H1 (cell line): ENCODE data around the gene TCF25. TPM values are rescaled to one million over a fixed set of nuclear protein-coding genes. Genes with fewer than 3 reads are reported as not detected.

Experiments
- CTCF ChIA-PET: fragments of 300-600 bp; sonication (Branson Sonifier 250); formaldehyde crosslinking; loops from one replicate; lab custom pipeline; 2021; ENCODE audit not compliant: partially characterized antibody; lab: Charles Lee
- POLR2A ChIA-PET: fragments of 300-600 bp; sonication (Branson Sonifier 250); formaldehyde crosslinking; loops from one replicate; lab custom pipeline; 2021; ENCODE audit warnings: inconsistent platforms; ENCODE audit not compliant: partially characterized antibody; lab: Charles Lee
- DNase-seq, 2 experiments: peaks; one replicate each; pipeline versions ENCODE4 v3.0.0 to v3.0.0-alpha.2; 2010 to 2022; ENCODE audit warnings: low spot score in 2 of 2, low read depth in 1 of 2, mixed read lengths in 1 of 2
- FAIRE-seq: peaks from 2 replicates; lab custom pipeline; 2011; peaks lifted over from hg19 to GRCh38; lab: Jason Lieb, UNC
- H2AFZ ChIP-seq: 2 replicates; pipeline ENCODE4 v1.8.1; 2012; ENCODE audit warnings: low read length, inconsistent platforms
- H2AK5ac ChIP-seq: 2 replicates; pipeline ENCODE4 v1.6.1; 2013; ENCODE audit warnings: low read depth, low read length
- H2BK120ac ChIP-seq: replicated peaks from 2 replicates; pipeline ENCODE3; 2013; ENCODE audit warnings: low read depth, low read length, inconsistent platforms
- H2BK12ac ChIP-seq: 2 replicates; pipeline ENCODE4 v1.6.1; 2013; ENCODE audit warnings: low read depth, low read length
- H2BK15ac ChIP-seq: 2 replicates; pipeline ENCODE4 v1.6.1; 2013; ENCODE audit warnings: low read length
- H2BK20ac ChIP-seq: 2 replicates; pipeline ENCODE4 v1.6.1; 2013; ENCODE audit warnings: low read length
- H2BK5ac ChIP-seq: 2 replicates; pipeline ENCODE4 v1.6.1; 2013; ENCODE audit warnings: low read depth, low read length
- H3K14ac ChIP-seq: 2 replicates; pipeline ENCODE4 v1.6.1; 2013; ENCODE audit warnings: inconsistent platforms; ENCODE audit not compliant: insufficient read length
- H3K18ac ChIP-seq: 2 replicates; pipeline ENCODE4 v1.6.1; 2013; ENCODE audit warnings: low read length; ENCODE audit errors: extremely low read depth
- H3K23ac ChIP-seq: 2 replicates; pipeline ENCODE4 v1.6.1; 2013; ENCODE audit warnings: inconsistent platforms; ENCODE audit not compliant: insufficient read length
- H3K23me2 ChIP-seq: 2 replicates; pipeline ENCODE4 v1.6.1; 2013; ENCODE audit warnings: low read depth, low read length
- H3K27ac ChIP-seq: 2 replicates; pipeline ENCODE4 v1.6.1; 2011; ENCODE audit warnings: low read depth, low read length, inconsistent platforms
- H3K27me3 ChIP-seq, 4 experiments: replicated peaks in 1 of 4; 1 replicate in 1 of 4; 2 replicates in 3 of 4; pipeline versions ENCODE4 v1.6.1 to v1.8.1; 2011 to 2013; ENCODE audit warnings: low read length in 3 of 4, mild to moderate bottlenecking in 3 of 4, inconsistent platforms in 2 of 4, mixed read lengths in 2 of 4, moderate library complexity in 1 of 4; ENCODE audit not compliant: control insufficient read depth in 3 of 4, insufficient read depth in 3 of 4; ENCODE audit errors: extremely low read depth in 1 of 4
- H3K36me3 ChIP-seq, 4 experiments: 2 replicates each; pipeline versions ENCODE4 v1.6.1 to v1.8.1; 2011 to 2013; ENCODE audit warnings: mild to moderate bottlenecking in 4 of 4, low read length in 3 of 4, moderate library complexity in 2 of 4, control low read depth in 1 of 4, inconsistent platforms in 1 of 4; ENCODE audit not compliant: insufficient read depth in 4 of 4, control insufficient read depth in 2 of 4
- H3K4ac ChIP-seq: replicated peaks from 2 replicates; pipeline ENCODE3; 2013; ENCODE audit warnings: low read length, low read depth, mixed read lengths, inconsistent platforms; ENCODE audit not compliant: insufficient read length
- H3K4me1 ChIP-seq, 4 experiments: replicated peaks in 1 of 4; 1 replicate in 1 of 4; 2 replicates in 3 of 4; pipeline versions ENCODE4 v1.6.1 to v1.8.1; 2011 to 2013; ENCODE audit warnings: low read length in 3 of 4, inconsistent platforms in 2 of 4, mixed read lengths in 1 of 4; ENCODE audit not compliant: insufficient read depth in 4 of 4, control insufficient read depth in 3 of 4
- H3K4me2 ChIP-seq, 2 experiments: 2 replicates each; pipeline versions ENCODE4 v1.6.1 to v1.8.1; 2011 to 2013; ENCODE audit warnings: low read depth in 2 of 2, low read length in 2 of 2, control low read depth in 1 of 2, inconsistent platforms in 1 of 2, mild to moderate bottlenecking in 1 of 2; ENCODE audit not compliant: insufficient read depth in 1 of 2
- H3K4me3 ChIP-seq, 4 experiments: fragments of 200-600, 300-600 bp in 1 of 4; sonication (generic), shearing (Covaris generic), sonication (Bioruptor Twin) in 1 of 4; 2 replicates each; pipeline versions ENCODE4 v1.5.1 to v1.8.1; 2011 to 2016; ENCODE audit warnings: low read length in 4 of 4, low read depth in 3 of 4, control low read depth in 2 of 4, inconsistent platforms in 2 of 4, mild to moderate bottlenecking in 2 of 4, mixed read lengths in 1 of 4, moderate library complexity in 1 of 4; ENCODE audit not compliant: insufficient read depth in 2 of 4; ENCODE audit errors: extremely low read depth in 1 of 4
- H3K56ac ChIP-seq: replicated peaks from 2 replicates; pipeline ENCODE3; 2013; ENCODE audit warnings: low read depth, mild to moderate bottlenecking, mixed read lengths, low read length, inconsistent platforms; ENCODE audit not compliant: insufficient read length
- H3K79me1 ChIP-seq: 2 replicates; pipeline ENCODE4 v1.6.1; 2013; ENCODE audit warnings: low read depth, low read length, control low read depth
- H3K79me2 ChIP-seq, 2 experiments: 2 replicates each; pipeline versions ENCODE4 v1.6.1 to v1.8.1; 2012 to 2013; ENCODE audit warnings: low read length in 2 of 2, mild to moderate bottlenecking in 2 of 2, inconsistent platforms in 1 of 2; ENCODE audit not compliant: insufficient read depth in 2 of 2, control insufficient read depth in 1 of 2
- H3K9ac ChIP-seq, 4 experiments: replicated peaks in 1 of 4; 1 replicate in 1 of 4; 2 replicates in 3 of 4; pipeline versions ENCODE4 v1.6.1 to v1.8.1; 2011 to 2013; ENCODE audit warnings: low read depth in 3 of 4, low read length in 3 of 4, control low read depth in 2 of 4, mild to moderate bottlenecking in 2 of 4, moderate library complexity in 2 of 4, inconsistent platforms in 1 of 4; ENCODE audit errors: extremely low read depth in 1 of 4
- H3K9me3 ChIP-seq, 2 experiments: 2 replicates each; pipeline versions ENCODE4 v1.6.1 to v1.8.1; 2012 to 2013; ENCODE audit warnings: mild to moderate bottlenecking in 2 of 2, moderate library complexity in 2 of 2, control low read depth in 1 of 2, inconsistent platforms in 1 of 2, low read depth in 1 of 2, low read length in 1 of 2, mixed read lengths in 1 of 2; ENCODE audit not compliant: insufficient read depth in 2 of 2
- H4K20me1 ChIP-seq, 2 experiments: replicated peaks in 1 of 2; 2 replicates each; pipeline versions ENCODE3 to v1.8.1; 2011 to 2013; ENCODE audit warnings: inconsistent platforms in 2 of 2, low read length in 2 of 2, mild to moderate bottlenecking in 1 of 2; ENCODE audit not compliant: insufficient read depth in 2 of 2, control insufficient read depth in 1 of 2
- H4K5ac ChIP-seq: 2 replicates; pipeline ENCODE4 v1.6.1; 2013; ENCODE audit warnings: low read length, low read depth, mixed read lengths, inconsistent platforms; ENCODE audit not compliant: insufficient read length
- H4K8ac ChIP-seq: 2 replicates; pipeline ENCODE4 v1.8.0; 2013; ENCODE audit warnings: mild to moderate bottlenecking, moderate library complexity, low read length, inconsistent platforms; ENCODE audit not compliant: insufficient read depth; ENCODE audit errors: extremely low read depth
- H4K91ac ChIP-seq: replicated peaks from 2 replicates; pipeline ENCODE3; 2013; ENCODE audit warnings: low read length, mixed read lengths, inconsistent platforms; ENCODE audit not compliant: insufficient read length
- ASH2L ChIP-seq: fragments of 200-600, 300-600 bp; sonication (generic); IDR thresholded peaks from one replicate; pipeline ENCODE4 v1.7.1; 2017; ENCODE audit warnings: low read length
- EP300 ChIP-seq, 2 experiments: IDR thresholded peaks; 1 replicate in 1 of 2; 2 replicates in 1 of 2; pipeline ENCODE4 v1.6.1; 2011 to 2012; ENCODE audit warnings: low read depth in 2 of 2, low read length in 2 of 2, mild to moderate bottlenecking in 2 of 2, borderline replicate concordance in 1 of 2, inconsistent platforms in 1 of 2, moderate library complexity in 1 of 2
- TAF1 ChIP-seq: IDR thresholded peaks from 2 replicates; pipeline ENCODE4 v1.6.1; 2011; ENCODE audit warnings: mild to moderate bottlenecking, low read depth, low read length
- WGBS, 2 experiments: shearing (Covaris generic) in 1 of 2; methylation state at CpG; one replicate each; pipeline versions ENCODE4 v1.1.6 to v1.1.7; 2013 to 2015; ENCODE audit warnings: low lambda C conversion rate in 2 of 2, mixed read lengths in 2 of 2, inconsistent platforms in 1 of 2, low coverage in 1 of 2, missing lambda C conversion rate in 1 of 2; ENCODE audit not compliant: insufficient replicate concordance in 2 of 2, insufficient coverage in 1 of 2, insufficient read length in 1 of 2; ENCODE audit errors: extremely low coverage in 1 of 2, missing lambda C conversion rate in 1 of 2; 5-methylcytosine and 5-hydroxymethylcytosine counted together
- polyA plus RNA-seq, 7 experiments: library from polyadenylated mRNA; depleted of rRNA in 3 of 7; stranded (reverse) in 5 of 7; unstranded in 2 of 7; fragments of >200 nt in 5 of 7; fragments of 200-250 nt in 2 of 7; gene quantifications; 1 replicate in 5 of 7; 2 replicates in 1 of 7; 4 replicates in 1 of 7; pipeline versions ENCODE4 v1.2.1 to v1.2.3, GENCODE V29; 2011 to 2013; ENCODE audit warnings: missing spikeins in 2 of 7, mixed read lengths in 2 of 7
- total RNA-seq: library from RNA; stranded (reverse); fragmentation: NEBNext Ultra II Directional; extraction: Animal tissue kit (Norgen Biotek cat#: 25700); gene quantifications from 2 replicates; pipeline ENCODE4 v1.2.1, GENCODE V29; 2021

The TCF25 gene
- total and polyA plus RNA-seq, 2 of the 8 experiments (the other 6 are each of a cell fraction or from before 2014, with no cell fraction given): 78.1 to 102 TPM

- H3K9ac ChIP-seq: no peak overlapping the region; a peak in 1 of 7 replicates
These were observed 30.7 kb upstream of the TCF25 start for GRCh38 chr16:89842471-89843408.

More at GRCh38 chr16:89842471-89843408, 30.7 kb upstream of the TCF25 start:
- CTCF ChIA-PET: interaction anchor here (0.8 to 3.6 kb wide), 5 partner anchors 18 to 258 kb away, joined by 3 to 18 read pairs (median 3); no protein-coding TSS in a partner anchor
- Histone ChIP-seq H2BK12ac (no peak overlapping the region), H3K23ac (no peak overlapping the region), H3K36me3 (no peaks in the 10 kb centered on the region), H2BK5ac (no peak overlapping the region), H3K27ac (no peak overlapping the region), H3K56ac (no peak overlapping the region), H2AFZ (no peak overlapping the region), H4K91ac (no peak overlapping the region), H3K4ac (no peak overlapping the region), H3K23me2 (no peaks in the 10 kb centered on the region), H4K8ac (no peak overlapping the region), H3K4me3 (no peak overlapping the region), H2BK15ac (no peak overlapping the region), H4K20me1 (no peaks in the 10 kb centered on the region), H3K18ac (no peak overlapping the region), H2AK5ac (no peak overlapping the region), H3K27me3 (no peaks in the 10 kb centered on the region), H3K79me1 (no peaks in the 10 kb centered on the region), H2BK120ac (no peak overlapping the region), H3K4me2 (no peak overlapping the region), H2BK20ac (no peak overlapping the region), H4K5ac (no peak overlapping the region), H3K79me2 (no peaks in the 10 kb centered on the region), H3K4me1 (peaks cover 0 to 5% (median 1%) of the 10 kb centered on the region in 4 experiments; a peak in 2 of 7 replicates), H3K14ac (no peak overlapping the region), H3K9me3 (no peaks in the 10 kb centered on the region)
- POLR2A ChIA-PET: interaction anchor here (0.6 to 4.8 kb wide), 3 partner anchors 15 to 178 kb away, joined by 3 to 16 read pairs (median 3); partner anchors contain the start of genes SPIRE2 and TCF25
- WGBS, 2 experiments: 92% methylated on average over 26 of the region's 26 CpGs; no CpG with 5 or more reads in 1 of the 2 experiments
- DNase-seq: no peak
- FAIRE-seq: no peak
- TF ChIP-seq ASH2L: no peak
- no peak for TF ChIP-seq TAF1
- no peak for TF ChIP-seq EP300 (IDR thresholded peaks at IDR 0.05; ENCODE audit: borderline replicate concordance in 1 of 2, low read depth in 2 of 2, low read length in 2 of 2)
